Central memory CD4-positive, alpha-beta T cell (primary cell): Measurements from ENCODE around the gene GXYLT2.

ENCODE experiments used
- DNase-seq: peaks from one replicate; pipeline ENCODE4 v3.0.0; 2022

Gene GXYLT2

DNA sequence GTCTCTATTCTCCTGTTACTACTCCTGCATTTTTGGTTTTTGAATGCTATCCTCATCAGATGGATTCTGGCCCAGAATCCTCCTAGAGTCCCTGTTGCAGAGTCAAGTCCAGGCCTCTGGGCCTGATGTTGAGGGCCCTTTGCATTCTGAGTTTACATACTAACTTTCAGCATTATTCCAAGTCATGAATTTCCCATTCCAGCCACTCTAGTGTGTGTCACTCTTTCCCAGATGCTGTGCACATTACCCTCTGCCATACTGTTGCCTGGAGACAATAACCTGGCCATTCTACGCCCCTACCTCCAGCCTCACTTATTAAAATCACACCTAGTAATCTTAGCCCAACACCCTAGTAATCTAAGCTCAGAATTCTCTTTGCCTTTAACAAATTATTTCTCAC, 53.4 kb downstream of the GXYLT2 start:
- no peak for DNase-seq

DNA sequence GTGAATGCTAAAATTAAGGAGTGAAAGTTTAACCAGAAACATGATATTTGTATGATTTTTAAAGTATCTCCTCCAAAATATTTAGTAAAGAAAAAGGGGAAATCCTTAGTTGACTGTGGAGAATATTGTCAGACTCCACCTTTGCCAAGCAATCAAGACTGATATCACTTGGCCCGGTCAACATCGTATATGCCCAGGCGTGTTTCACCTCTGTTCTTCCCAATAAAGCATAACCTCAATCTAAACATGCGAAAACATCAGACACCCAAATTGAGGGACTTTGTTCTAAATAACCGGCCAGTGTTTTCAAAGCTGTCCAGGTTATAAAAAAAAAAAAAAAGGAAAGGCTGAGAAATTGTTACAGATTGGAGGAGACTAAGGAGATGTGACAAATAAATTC, 54.6 kb downstream of the GXYLT2 start:
- DNase-seq, result no peak

DNA sequence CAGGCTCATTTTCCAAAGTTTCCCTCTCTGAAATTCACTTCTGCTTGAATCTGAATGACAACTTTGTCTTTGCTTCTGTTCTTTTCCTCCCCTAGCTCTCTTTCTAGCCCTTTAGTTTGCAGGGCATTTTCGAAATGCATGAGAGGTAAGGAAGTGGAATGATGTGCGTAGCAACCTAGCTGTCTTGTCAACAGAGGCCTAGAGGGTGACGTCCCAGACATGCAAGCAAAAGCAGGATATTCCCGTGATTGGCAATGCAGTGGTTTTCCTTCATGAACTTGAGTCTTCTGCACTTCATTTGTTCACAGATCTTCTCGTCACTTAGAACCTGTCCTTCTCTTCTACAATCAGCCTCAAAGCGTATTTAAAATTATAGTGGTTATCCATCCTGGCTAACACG, 56.9 kb downstream of the GXYLT2 start:
- DNase-seq, result no peak

DNA sequence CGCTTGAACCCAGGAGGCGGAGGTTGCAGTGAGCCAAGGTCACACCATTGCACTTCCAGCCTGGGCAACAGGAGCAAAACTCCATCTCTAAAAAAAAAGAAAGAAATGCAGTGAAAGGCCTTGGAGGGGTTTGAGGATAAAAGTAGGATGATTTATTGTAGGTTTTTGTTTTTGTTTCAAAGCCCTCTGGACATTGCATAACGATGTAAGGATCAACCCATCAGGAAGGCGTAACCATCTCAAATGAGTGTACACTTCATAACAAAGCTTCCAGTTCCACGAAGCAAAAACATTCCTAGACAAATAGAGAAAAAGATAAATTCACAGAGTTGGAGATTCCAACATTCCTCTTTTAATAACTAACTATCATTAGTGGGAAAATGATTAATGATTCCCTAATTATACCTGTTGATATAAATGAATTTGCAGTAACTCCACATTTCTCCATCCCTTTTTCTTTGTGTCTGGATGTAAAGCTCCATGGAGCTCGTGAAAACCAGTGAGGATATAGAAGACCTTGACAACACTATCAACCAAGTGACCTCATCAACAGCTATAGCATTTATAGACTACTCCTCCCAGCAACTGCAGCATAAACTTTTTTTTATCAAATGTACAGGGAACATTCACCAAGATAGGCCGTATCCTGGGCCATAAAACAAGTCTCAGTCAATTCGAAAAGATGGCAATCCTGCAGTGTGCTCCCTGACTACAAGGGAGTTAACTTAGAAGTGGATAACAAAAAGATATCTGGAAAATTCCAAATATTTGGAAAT, 60.1 kb downstream of the GXYLT2 start:
- no peak for DNase-seq

DNA sequence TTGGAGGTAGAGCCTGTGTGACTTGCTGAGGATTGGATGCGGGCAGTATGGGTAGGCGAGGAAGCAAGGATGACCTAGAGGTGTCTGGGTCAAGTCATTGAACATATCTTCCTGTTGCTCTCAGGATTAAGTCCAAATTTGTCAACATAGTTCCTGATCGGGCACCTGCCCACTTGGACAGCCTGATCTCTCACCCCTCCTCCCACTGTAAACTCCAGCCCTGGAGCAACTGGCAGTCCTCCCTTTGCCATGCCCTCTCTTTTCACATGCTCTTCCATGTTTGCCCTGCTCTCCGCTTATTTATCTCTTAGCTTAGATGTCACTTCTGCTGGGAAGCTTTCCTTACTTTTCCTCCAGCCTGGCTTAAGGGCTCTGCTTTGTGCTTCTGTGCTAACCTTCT, 61.2 kb downstream of the GXYLT2 start:
- DNase-seq, result no peak

DNA sequence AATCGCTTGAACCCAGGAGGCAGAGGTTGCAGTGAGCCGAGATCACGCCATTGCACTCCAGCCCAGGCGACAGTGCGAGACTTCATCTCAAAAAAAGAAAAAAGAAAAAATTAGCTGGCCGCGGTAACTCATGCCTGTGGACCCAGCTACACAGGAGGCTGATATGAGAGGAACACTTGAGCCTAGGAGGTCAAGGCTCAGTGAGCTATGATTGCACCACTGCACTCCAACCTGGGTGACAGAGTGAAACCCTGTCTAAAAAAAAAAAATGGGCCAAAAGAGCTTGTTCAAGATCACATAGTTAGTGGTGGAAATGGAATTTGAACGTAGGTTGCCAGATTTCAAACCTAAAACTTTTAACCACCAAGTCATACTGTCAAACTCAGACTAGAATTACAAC, 62.5 kb downstream of the GXYLT2 start:
- DNase-seq, result no peak

DNA sequence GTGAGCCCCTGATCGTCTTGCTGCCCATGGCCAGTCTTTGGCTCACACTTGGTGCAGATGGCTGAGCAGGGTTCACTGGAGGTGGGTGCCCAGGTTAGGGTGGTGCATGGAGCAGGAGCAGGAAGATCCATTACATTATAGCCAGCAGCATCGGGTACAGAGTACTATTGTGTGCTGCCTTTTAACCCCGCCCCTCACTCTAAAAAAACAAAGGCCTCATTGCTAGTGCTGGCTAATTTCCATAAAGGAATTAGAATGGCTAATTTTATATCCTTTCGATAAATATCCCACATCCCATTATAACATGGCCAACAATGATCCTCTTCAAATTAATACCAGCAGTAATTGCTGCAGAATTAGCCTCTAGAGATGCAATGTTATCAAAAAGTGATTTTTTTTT, 63.0 kb downstream of the GXYLT2 start:
- DNase-seq, result no peak

DNA sequence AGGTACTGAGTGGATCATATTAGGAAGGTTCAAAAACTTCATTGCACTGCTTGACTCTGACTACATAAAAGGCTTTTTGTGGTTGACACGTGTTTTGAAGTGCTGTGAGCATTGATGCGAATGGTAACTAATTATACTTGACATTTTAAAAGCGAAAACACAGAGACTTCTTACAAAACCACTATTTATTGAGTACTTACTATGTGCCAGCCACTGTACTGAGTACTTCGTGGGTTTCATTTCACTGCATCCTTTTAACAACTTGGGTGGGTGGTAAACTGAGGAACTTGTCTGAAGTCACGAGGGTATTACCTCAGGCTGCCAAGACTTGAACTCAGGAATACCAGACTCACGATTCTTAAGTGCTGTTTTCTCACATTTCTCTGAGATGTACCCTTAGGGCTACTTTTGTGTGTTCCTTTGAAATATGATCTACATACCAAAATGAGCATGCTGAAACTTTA, 63.4 kb downstream of the GXYLT2 start:
- no peak for DNase-seq

DNA sequence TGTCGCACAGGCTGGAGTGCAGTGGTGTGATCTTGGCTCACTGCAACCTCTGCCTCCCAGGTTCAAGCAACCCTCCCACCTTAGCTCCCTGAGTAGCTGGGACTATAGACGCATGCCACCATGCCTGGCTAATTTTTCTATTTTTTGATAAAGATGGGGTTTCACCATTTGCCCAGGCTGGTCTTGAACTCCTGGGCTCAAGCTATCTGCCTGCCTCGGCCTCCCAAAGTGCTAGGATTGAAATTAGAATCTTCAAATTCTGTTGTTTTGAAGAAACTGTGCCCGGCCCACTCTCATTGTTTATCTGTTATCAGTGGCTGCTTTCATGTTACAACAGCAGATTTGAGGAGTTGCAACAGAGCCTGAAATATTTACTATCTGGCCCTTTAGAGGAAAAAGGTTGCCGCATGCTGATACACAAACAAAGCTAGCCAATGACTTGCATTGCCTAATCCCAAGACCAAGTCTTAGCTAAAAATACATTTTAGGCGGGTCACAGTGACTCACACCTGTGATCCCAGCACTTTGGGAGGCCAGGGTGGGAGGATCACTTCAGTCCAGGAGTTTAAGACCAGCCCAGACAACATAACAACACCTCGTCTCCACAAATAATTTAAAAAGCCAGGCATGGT, 65.6 kb downstream of the GXYLT2 start:
- DNase-seq, result no peak

DNA sequence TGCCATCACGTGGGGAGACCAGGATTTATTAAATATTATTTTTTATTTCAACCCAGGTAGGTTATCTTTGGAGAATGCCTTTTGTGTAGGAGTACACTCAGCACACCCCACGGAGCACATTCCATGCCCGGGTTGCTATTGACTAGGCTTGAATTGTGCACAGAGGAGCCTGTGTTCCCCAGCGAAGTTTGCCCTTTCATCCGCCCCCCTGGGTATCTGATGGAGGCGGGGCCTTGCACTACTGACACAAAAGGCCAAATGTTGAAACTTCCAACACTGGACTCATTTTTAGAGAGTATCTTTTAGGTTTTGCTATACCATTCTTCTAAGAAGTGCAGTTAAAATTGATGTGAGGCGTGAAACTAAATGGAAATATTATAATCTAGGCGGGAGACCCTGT, 69.5 kb downstream of the GXYLT2 start:
- no peak for DNase-seq

DNA sequence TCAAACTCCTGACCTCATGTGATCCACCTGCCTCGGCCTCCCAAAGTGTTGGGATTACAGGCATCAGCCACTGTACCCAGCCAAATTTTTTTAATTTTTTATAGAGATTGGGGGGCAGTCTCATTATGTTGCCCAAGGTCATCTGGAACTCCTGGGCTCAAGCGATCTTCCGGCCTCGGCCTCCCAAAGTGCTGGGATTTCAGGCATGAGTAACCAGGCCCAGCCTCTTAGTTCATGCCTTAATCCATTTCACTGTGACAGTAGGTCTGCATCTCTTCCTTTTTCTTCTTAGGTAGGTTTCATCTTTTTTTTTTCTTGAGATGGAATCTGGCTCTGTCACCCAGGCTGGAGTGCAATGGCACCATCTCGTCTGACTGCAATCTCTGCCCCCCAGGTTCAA, 71.5 kb downstream of the GXYLT2 start:
- DNase-seq, result no peak

DNA sequence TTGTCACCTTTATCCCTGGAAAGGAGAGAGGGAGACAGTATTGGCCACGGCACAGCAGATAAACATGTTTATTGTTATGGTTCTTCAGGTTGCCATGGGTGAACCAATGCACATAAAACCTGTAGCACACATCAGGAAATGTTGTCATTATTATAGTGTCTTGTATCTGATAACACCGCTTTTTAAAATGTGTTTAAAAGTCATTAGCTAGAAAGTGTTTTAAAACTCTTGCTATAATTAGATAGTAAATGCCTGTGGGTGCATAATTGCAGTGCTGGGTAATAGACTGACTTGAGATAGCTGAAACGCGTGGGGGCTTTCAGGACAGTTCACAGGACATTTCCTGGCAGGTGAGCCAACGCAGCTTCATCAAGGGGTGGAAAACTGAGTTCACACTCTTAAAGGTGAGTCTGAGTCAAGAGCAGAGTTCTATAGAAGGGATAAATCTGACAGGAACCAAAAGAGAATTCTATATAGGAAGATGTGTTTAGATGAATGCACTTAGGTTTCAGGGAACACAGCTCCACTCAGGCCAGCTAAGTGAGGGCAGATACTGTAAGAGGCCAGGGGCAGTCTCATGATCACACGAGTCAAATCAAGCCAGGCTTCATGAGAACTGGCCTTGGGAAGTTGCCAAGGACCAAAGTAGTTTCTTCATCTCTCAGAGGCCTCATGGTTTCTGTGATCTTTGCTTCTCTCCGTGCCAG, 73.1 kb downstream of the GXYLT2 start:
- peak; percentile 11 for DNase-seq

DNA sequence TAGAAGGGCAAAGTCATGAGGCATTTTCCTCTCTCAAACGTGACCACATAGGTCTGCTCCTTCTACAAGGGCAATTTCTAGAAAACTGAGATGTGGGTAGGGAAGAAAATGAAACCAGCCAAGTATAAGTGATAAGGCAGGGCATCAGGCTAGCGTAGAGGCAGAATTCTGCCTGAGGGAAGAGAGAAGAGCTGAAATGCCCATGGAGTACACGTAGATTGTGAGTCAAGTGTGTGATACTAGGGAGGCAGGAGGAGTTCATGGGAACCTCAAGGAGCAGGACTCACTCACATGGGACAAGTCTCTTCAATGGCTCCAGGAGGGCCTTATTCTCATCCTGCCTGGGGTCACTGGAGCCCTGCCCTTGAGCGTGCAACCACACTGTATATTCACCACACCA, 73.9 kb downstream of the GXYLT2 start:
- DNase-seq, result no peak

DNA sequence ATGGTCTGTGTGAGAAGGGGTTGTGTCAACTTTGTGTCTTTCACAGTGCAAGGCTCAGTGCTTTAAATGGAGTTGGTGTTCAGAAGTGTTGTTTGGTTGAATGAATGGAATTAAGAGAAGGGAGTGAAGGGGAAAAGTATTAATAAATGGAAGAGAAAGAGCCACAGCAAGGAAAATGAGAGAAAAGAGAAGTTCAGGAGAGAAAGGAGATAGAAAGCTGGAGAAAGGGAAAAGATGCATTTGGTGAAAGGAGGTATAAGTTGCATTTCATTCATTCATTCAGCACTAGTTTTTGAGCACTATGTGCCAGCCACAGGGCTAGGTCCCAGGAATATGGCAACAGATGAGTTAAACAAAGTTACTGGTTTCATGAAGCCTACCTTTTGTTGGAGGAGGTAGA, 74.5 kb downstream of the GXYLT2 start:
- DNase-seq, result no peak

DNA sequence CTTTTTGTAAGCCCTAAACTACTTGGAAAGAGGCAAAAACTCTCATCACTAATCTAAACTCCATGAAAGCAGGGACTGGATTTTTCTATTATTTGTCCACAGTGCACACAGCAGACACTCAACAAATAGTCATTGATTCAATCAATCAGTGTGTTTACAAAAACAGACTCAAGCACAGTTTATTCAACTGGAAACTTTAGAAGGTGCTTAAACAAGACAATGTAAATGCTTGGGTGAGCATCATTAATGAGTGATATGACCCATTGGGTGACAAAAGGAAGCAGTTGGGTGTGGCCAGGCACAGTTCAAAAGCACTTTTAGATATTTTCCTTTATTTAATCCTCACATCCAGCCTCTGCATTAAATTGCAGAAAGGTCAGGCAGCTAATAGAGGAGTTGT, 76.8 kb downstream of the GXYLT2 start:
- DNase-seq, result no peak

DNA sequence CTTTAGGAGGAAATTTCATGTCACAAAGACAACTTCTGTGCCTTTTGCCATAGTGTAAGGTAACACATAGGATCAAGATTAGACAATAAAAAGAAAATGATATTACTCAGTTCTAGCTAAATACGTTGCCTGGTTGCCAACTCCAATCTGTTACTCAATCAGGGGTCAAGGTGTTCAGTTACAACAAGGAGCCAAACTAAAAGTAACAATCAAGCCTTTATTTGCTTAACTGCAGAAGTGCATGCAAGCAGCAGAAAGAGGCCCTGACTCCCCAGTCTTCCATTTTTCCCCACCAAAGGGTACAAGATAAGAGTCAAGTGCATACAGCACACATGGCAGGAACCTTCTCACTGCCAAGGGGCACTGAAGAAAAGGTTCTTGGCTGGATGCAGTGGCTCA, 80.4 kb downstream of the GXYLT2 start:
- DNase-seq, result no peak

DNA sequence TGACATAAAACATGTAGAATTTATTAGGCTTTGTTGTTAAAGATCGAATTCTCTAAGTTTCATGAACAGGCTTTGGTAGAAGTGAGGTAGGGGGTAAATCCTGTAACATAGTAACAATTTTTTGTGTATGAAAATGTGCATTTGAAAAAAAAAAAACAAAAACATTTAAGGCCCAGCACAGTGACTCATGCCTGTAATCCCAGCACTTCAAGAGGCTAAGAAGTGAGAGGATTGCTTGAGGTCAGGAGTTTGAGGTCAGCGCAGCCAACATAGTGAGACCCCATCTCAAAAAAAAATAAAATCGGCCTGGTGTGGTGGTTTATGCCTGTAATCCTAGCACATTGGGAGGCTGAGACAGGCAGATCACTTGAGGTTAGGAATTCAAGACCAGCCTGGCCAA, 81.9 kb downstream of the GXYLT2 start:
- DNase-seq, result no peak

DNA sequence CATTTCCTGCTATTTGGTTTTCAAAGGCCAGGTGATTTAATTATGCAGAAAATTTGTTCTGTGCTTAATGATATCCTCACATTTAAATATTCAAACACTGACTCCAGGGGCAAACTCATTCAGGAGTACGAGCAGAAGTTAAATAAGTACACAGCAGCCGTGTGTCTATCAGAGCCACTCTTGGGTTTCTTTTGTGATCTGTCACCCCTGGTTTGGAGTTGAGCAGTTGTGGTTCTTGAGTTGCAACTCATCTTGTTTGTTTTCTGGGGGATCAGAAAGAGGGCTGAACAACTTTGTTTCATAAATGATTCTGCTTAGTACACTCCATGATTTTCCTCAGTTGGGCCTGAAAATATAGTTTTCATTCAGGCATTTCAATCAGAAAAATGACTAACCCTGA, 83.1 kb downstream of the GXYLT2 start:
- DNase-seq, result no peak

DNA sequence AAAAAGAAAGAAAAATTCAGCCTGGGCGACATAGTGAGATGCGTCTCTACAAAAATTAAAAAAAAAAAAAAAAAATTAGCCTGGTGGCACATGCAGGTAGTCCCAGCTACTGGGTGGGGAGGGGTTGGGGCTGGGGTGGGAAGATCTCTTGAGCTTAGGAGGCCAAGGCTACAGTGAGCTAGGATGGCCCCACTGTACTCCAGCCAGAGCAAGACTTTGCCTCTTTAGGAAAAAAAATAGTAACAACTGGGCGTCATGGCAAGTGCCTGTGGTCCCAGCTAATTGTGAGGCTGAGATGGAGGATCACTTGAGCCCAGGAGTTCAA, 84.8 kb downstream of the GXYLT2 start:
- DNase-seq, result no peak

DNA sequence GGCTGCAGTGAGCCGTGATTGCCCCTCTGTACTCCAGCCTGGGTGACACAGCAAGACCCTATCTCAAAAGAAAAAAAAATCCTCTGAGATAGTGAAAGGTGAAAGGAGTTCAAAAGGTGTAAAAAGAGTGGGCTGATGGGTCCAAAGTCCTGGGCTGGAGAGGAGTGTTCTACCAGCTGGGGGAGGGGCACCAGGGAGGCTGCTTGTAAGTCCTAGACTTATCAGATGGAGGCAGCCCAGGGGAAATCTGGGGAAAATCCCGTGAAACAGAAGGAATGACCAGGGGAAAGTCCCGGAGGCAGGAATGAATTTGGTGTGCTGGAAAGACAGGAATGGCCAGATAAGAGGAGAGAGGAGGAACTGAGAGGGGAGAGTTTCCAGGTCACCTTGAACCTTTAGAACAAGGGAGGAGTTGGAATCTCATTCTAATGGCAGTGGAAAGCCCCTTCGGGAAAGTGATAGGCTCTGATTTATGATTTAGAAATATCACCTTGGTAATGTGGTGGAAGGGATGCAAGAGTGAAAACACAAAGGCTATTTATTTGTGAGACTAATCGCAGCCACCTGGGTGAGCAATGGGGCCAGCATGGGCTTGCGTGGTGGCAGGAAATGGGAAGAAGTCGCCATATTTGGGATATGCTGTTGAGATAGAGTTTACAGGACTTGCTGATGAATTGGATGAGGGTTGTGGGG, 85.3 kb downstream of the GXYLT2 start:
- DNase-seq, result no peak

DNA sequence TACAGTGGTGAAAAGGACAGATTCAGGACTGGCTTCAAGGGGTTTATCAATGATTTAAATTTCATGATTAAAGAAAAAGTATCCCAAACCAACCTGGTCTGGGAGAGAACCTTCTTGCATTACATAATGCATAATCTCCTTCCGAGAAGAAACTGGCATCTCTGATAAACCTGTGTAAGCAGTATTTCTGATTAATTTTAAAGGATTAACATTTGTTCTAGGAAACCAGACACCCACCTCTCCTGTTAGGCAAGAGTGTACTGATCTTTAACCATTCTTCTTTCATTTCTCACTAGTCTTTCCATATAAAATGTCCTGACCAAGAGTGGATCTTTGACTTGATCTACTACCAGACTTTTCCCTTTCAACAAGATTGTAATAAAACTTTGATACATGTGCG, 85.9 kb downstream of the GXYLT2 start:
- DNase-seq, result no peak

DNA sequence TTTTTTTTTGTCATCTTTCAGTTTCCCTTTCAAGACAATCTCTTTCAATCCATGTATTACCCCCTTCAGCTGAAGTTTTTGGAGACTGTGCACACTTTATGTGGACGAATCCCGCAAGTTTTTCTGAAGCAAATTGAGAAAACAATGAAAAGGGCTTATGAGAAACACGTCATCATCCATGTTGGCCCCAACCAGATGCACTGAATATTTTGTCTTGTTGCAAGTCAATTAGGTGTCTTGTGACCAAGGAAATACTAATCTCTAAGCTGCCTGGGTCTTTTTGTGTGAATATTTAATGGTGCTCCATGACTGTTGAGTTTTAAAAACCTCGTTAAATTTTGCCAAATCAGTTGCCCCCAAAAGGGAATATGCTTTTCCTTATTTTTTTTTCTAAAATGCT, 87.1 kb downstream of the GXYLT2 start:
- DNase-seq, result no peak

DNA sequence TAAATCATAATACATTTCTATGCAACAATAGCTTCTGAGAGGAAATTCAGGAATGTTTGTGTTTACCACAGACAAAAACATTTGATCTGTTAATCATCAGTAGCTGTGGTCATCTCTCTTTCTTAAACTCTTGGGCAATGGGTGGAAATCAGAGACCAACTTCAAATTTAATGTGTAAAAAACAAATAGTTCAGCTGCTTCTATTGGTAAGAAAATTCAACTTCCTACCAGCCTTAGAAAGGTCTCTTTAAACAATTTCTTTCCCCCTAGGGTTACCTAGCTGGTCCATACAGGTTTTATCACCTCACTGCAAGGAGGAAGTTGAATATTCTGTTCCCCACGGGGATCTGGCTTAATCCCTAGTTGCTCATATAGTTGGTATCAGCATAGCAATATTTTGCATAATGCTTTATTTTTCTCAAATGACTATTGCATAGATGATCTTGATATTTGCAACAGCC, 88.5 kb downstream of the GXYLT2 start:
- no peak for DNase-seq
